Measurements from ENCODE around the gene CCNL1. TPM values are rescaled to one million over a fixed set of nuclear protein-coding genes. Genes with fewer than 3 reads are reported as not detected.

Gene CCNL1
- total and polyA plus RNA-seq, 5 donors from 2014 or later, result 48.7 to 1,080 (median 66.0) TPM

DNA sequence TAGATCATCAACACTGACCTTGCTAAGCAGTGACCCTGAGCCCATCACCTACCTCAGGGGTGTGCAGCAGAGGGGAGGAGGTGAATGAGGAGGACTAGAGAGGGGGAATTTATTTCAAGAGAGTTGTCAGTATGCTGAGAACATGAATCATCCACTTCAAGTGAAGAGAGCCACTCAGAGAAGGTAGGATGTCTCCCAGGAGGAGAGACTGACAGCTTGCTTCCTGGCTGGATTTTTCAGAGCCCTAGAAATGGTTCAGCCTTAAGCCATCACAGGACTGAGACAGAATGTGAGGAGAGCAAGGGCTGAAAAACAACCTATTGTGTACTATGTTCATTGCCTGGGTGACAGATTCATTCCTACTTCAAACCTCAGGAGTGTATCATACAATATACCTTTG is 34.8 kb downstream of the CCNL1 start:
- H3K4me1 Mint-ChIP-seq, result peaks cover 14 to 30% (median 25%) of the 10 kb centered on the region in 4 donors
- H3K36me3 Mint-ChIP-seq, result no peaks in the 10 kb centered on the region
- Histone ChIP-seq H3K27me3 (ENCODE audit: control insufficient read depth, insufficient read depth, low read length) (no peaks in the 10 kb centered on the region), H3K36me3 (ENCODE audit: control insufficient read depth, insufficient read depth, low read length) (no peaks in the 10 kb centered on the region), H3K27ac (ENCODE audit: insufficient read depth, low read length, poor library complexity, severe bottlenecking) (no peak overlapping the region), H3K4me3 (ENCODE audit: low read depth, low read length) (no peak overlapping the region), H3K9me3 (ENCODE audit: control insufficient read depth in 2 of 2, low read length in 2 of 2) (no peaks in the 10 kb centered on the region), H3K4me1 (ENCODE audit: control insufficient read depth, insufficient read depth, low read length, poor library complexity, severe bottlenecking) (peaks cover 24% of the 10 kb centered on the region)
- DNase-seq, result no peak
- H3K27me3 Mint-ChIP-seq, result no peaks in the 10 kb centered on the region
- H3K4me3 Mint-ChIP-seq, result no peak overlapping the region
- peaks cover 0 to 1% (median 0%) of the 10 kb centered on the region in 7 donors for H3K9me3 Mint-ChIP-seq
- ATAC-seq (ENCODE audit: low read depth in 2 of 2), result no peak
- peak overlapping the region in 1 of 3 donors; percentile 86 for H3K27ac Mint-ChIP-seq

DNA sequence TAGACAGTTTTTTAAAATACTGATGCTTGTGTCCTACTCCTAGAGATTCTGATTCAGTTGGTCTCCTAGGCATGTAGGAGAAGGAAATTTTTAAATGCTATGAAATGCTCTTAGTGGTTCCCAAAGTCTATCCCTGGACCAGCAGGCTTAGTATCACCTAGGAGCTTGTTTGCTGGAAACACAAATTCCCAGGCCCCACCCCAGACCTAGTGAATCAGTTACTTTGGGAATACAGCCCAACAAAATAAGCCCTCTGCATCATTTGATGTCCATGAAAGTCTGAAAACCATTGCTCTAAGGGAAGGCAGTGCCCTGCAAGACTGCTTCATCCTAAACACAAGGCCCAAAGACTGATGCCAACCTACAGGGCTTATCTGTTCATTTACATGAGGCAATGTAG is 36.3 kb downstream of the CCNL1 start:
- H3K4me1 Mint-ChIP-seq, result peaks cover 5 to 22% (median 14%) of the 10 kb centered on the region in 4 donors
- no peak overlapping the region for H3K4me3 Mint-ChIP-seq
- no peaks in the 10 kb centered on the region for H3K36me3 ChIP-seq (ENCODE audit: control insufficient read depth, insufficient read depth, low read length)
- no peak overlapping the region for H3K4me3 ChIP-seq (ENCODE audit: low read depth, low read length)
- no peak overlapping the region for H3K27ac ChIP-seq (ENCODE audit: insufficient read depth, low read length, poor library complexity, severe bottlenecking)
- H3K9me3 Mint-ChIP-seq, result peaks cover 0 to 1% (median 0%) of the 10 kb centered on the region in 7 donors
- H3K4me1 ChIP-seq (ENCODE audit: control insufficient read depth, insufficient read depth, low read length, poor library complexity, severe bottlenecking), result peaks cover 17% of the 10 kb centered on the region
- H3K27ac Mint-ChIP-seq, result no peak overlapping the region
- DNase-seq (no peak), ATAC-seq (ENCODE audit: low read depth in 2 of 2) (no peak)
- no peaks in the 10 kb centered on the region for H3K27me3 Mint-ChIP-seq
- no peaks in the 10 kb centered on the region for H3K9me3 ChIP-seq (ENCODE audit: control insufficient read depth in 2 of 2, low read length in 2 of 2)
- H3K36me3 Mint-ChIP-seq, result no peaks in the 10 kb centered on the region
- no peaks in the 10 kb centered on the region for H3K27me3 ChIP-seq (ENCODE audit: control insufficient read depth, insufficient read depth, low read length)

DNA sequence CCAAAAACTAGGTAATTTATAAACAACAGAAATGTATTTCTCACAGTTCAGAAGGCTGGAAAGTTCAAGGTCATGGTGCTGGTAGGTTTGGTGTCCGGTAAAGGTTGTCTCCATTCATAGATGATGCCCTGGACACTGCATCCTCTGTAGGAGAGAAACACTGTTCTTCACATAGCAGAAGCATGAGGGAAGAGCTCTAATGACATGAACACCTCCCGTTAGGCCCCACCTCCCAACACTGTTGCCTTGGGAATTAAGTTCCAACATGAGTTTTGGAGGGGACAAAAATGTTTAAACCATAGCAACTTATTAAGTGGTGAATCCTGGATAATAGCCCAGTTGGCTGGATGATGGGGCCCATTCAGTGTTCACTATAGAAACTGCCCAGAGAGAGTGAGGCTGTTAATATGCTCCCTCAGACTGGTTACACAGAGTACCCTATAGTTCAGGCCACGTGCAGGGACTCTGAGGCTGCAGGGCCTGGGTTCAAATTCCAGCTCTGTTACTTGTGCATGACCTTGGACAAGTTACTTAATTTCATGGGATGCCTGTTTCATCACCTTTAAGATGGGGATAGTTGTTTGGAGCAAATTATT is 37.0 kb downstream of the CCNL1 start:
- ATAC-seq (ENCODE audit: low read depth in 2 of 2) (no peak), DNase-seq (no peak)
- Mint-ChIP-seq H3K9me3 (peaks cover 0 to 1% (median 0%) of the 10 kb centered on the region in 7 donors), H3K4me1 (peaks cover 5 to 15% (median 9%) of the 10 kb centered on the region in 4 donors), H3K36me3 (no peaks in the 10 kb centered on the region), H3K27ac (no peak overlapping the region), H3K4me3 (no peak overlapping the region), H3K27me3 (no peaks in the 10 kb centered on the region)
- no peak overlapping the region for H3K27ac ChIP-seq (ENCODE audit: insufficient read depth, low read length, poor library complexity, severe bottlenecking)
- H3K36me3 ChIP-seq (ENCODE audit: control insufficient read depth, insufficient read depth, low read length), result no peaks in the 10 kb centered on the region
- no peaks in the 10 kb centered on the region for H3K27me3 ChIP-seq (ENCODE audit: control insufficient read depth, insufficient read depth, low read length)
- H3K4me1 ChIP-seq (ENCODE audit: control insufficient read depth, insufficient read depth, low read length, poor library complexity, severe bottlenecking), result peaks cover 10% of the 10 kb centered on the region
- H3K4me3 ChIP-seq (ENCODE audit: low read depth, low read length), result no peak overlapping the region
- no peaks in the 10 kb centered on the region for H3K9me3 ChIP-seq (ENCODE audit: control insufficient read depth in 2 of 2, low read length in 2 of 2)

DNA sequence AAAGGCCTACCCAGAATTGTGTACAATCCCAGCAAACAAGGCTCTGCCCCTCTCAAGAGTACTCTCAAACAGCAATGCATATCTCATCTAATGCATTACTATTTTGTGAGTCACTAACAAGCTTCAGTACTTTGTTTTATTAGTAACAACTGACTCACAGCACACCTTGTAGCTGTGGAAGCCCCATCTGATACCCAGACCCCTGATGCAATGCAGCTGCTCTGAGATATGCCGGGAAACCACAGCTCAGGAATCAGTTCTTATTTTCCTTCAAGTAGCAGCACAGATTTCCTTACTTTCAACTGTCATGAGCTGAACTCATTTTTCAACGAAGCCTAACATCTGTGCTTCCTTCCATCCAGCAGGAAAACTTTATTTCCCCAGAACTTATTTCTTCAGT is 37.8 kb downstream of the CCNL1 start:
- Mint-ChIP-seq H3K36me3 (no peaks in the 10 kb centered on the region), H3K27me3 (no peaks in the 10 kb centered on the region), H3K4me3 (no peak overlapping the region), H3K27ac (no peak overlapping the region), H3K4me1 (peaks cover 0 to 11% (median 5%) of the 10 kb centered on the region in 4 donors), H3K9me3 (peaks cover 0 to 1% (median 0%) of the 10 kb centered on the region in 7 donors)
- DNase-seq, result no peak
- Histone ChIP-seq H3K36me3 (ENCODE audit: control insufficient read depth, insufficient read depth, low read length) (no peaks in the 10 kb centered on the region), H3K27me3 (ENCODE audit: control insufficient read depth, insufficient read depth, low read length) (peaks cover 4% of the 10 kb centered on the region), H3K4me1 (ENCODE audit: control insufficient read depth, insufficient read depth, low read length, poor library complexity, severe bottlenecking) (peaks cover 8% of the 10 kb centered on the region), H3K27ac (ENCODE audit: insufficient read depth, low read length, poor library complexity, severe bottlenecking) (no peak overlapping the region), H3K9me3 (ENCODE audit: control insufficient read depth in 2 of 2, low read length in 2 of 2) (no peaks in the 10 kb centered on the region), H3K4me3 (ENCODE audit: low read depth, low read length) (no peak overlapping the region)
- no peak for ATAC-seq (ENCODE audit: low read depth in 2 of 2)

DNA sequence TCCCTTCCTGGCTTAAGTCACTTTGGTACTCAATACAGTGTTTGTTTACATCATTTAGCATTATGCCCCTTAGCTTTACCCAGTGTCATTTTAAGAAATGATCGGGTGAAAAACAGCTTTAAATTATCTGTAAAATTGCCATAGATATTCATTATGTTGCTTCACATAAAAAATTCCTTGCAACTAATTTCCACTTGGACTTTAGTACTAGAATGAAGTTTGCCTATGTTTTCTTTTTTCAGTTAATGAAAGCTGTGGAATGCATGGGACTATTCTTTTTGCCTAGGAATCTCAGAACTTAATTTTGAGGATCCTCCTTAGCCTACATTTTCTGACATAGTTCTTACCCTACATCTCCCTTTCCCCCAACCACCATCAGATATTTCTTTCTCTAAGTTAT is 38.4 kb downstream of the CCNL1 start:
- Mint-ChIP-seq H3K4me3 (no peak overlapping the region), H3K36me3 (no peaks in the 10 kb centered on the region), H3K27ac (no peak overlapping the region), H3K4me1 (peaks cover 0 to 10% (median 5%) of the 10 kb centered on the region in 4 donors), H3K9me3 (no peaks in the 10 kb centered on the region), H3K27me3 (no peaks in the 10 kb centered on the region)
- no peaks in the 10 kb centered on the region for H3K36me3 ChIP-seq (ENCODE audit: control insufficient read depth, insufficient read depth, low read length)
- H3K4me1 ChIP-seq (ENCODE audit: control insufficient read depth, insufficient read depth, low read length, poor library complexity, severe bottlenecking), result peaks cover 8% of the 10 kb centered on the region
- no peaks in the 10 kb centered on the region for H3K9me3 ChIP-seq (ENCODE audit: control insufficient read depth in 2 of 2, low read length in 2 of 2)
- DNase-seq (no peak), ATAC-seq (ENCODE audit: low read depth in 2 of 2) (no peak)
- H3K27me3 ChIP-seq (ENCODE audit: control insufficient read depth, insufficient read depth, low read length), result peaks cover 4% of the 10 kb centered on the region
- H3K27ac ChIP-seq (ENCODE audit: insufficient read depth, low read length, poor library complexity, severe bottlenecking), result no peak overlapping the region
- no peak overlapping the region for H3K4me3 ChIP-seq (ENCODE audit: low read depth, low read length)

DNA sequence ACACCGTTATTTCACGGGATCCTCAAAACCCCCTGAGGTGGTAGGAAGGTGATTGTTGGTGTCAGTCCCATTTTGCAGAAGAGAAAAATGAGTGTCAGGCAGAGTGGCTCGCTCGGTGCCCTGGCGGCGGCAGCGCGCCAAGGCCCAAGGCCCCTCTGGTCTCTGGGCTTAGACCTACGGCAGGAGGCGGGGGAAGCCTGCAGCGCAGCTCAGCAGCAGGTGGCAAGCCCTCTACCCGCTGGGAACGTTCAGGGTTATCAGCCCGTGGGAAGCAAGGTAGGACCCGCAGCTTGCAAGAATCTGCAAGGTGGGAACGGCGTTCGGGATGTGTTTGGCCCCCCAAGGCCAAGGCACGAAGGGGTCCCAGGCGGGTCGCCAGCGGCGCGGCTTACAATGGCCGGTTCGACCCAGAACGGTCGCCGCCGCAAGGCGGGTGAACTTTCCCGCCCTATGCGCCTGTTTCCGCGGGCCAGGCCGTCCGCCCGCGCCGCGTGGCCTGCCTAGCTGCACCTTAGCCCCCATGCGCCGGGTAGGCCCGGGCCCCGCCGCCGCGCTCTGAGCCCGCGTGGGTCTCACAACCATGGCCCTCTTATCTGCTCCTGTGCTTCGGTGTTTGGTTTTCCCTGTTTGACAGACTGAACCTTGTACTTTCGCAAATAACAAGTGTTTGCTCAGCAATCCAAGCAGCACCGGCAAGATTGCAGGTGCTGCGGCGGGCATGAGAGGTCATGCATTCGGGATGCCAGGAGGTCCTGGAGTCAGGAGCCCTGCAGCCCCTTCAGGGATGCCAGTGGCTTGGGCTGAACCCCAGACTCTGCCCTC is 39.7 kb downstream of the CCNL1 start:
- peak overlapping the region in 1 of 3 donors; percentile 3 for H3K27ac Mint-ChIP-seq
- ATAC-seq (ENCODE audit: low read depth in 2 of 2), result no peak
- Histone ChIP-seq H3K27me3 (ENCODE audit: control insufficient read depth, insufficient read depth, low read length) (peaks cover 4% of the 10 kb centered on the region), H3K9me3 (ENCODE audit: control insufficient read depth in 2 of 2, low read length in 2 of 2) (no peaks in the 10 kb centered on the region), H3K27ac (ENCODE audit: insufficient read depth, low read length, poor library complexity, severe bottlenecking) (no peak overlapping the region), H3K36me3 (ENCODE audit: control insufficient read depth, insufficient read depth, low read length) (no peaks in the 10 kb centered on the region), H3K4me1 (ENCODE audit: control insufficient read depth, insufficient read depth, low read length, poor library complexity, severe bottlenecking) (peaks cover 8% of the 10 kb centered on the region), H3K4me3 (ENCODE audit: low read depth, low read length) (no peak overlapping the region)
- H3K4me1 Mint-ChIP-seq, result peaks cover 0 to 6% (median 3%) of the 10 kb centered on the region in 4 donors
- no peaks in the 10 kb centered on the region for H3K36me3 Mint-ChIP-seq
- H3K9me3 Mint-ChIP-seq, result no peaks in the 10 kb centered on the region
- DNase-seq, result no peak
- H3K4me3 Mint-ChIP-seq, result no peak overlapping the region
- H3K27me3 Mint-ChIP-seq, result no peaks in the 10 kb centered on the region

DNA sequence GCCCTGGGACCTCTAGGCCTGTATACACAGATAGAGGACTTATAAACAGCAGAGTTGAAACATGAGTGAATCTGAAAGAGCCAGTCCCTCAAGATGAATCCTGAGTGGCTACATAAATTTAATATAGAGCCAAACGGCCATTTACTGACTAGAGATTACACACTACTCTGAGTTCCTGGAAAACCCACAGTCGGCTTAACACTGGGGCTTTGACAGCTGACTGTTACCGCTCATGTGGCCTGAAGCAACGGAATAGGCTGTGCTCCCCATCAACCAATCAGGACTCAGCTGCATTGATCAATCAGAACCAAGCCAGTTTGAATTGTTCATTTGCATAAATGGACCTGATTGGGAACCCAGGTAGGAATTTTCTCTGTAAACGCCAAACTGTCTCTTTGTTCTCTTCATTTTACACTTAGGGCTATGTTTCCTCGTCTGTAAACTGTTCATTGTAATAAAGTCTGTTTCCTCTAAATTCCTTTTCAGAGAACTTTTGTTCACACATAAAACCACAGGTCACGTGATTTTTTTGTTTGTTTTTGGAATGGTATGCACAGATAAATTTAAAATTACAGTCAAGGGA is 40.5 kb downstream of the CCNL1 start:
- ATAC-seq (ENCODE audit: low read depth in 2 of 2), result peak; percentile 74 to 79
- Mint-ChIP-seq H3K27me3 (no peaks in the 10 kb centered on the region), H3K36me3 (no peaks in the 10 kb centered on the region), H3K27ac (peak overlapping the region in 2 of 3 donors; percentile 3 to 26), H3K4me1 (peaks cover 0 to 6% (median 3%) of the 10 kb centered on the region in 4 donors), H3K4me3 (no peak overlapping the region), H3K9me3 (no peaks in the 10 kb centered on the region)
- H3K4me1 ChIP-seq (ENCODE audit: control insufficient read depth, insufficient read depth, low read length, poor library complexity, severe bottlenecking), result peaks cover 8% of the 10 kb centered on the region
- no peak overlapping the region for H3K4me3 ChIP-seq (ENCODE audit: low read depth, low read length)
- peaks cover 4% of the 10 kb centered on the region for H3K27me3 ChIP-seq (ENCODE audit: control insufficient read depth, insufficient read depth, low read length)
- peak in 1 of 3 donors; percentile 88 for DNase-seq
- H3K9me3 ChIP-seq (ENCODE audit: control insufficient read depth in 2 of 2, low read length in 2 of 2), result no peaks in the 10 kb centered on the region
- no peak overlapping the region for H3K27ac ChIP-seq (ENCODE audit: insufficient read depth, low read length, poor library complexity, severe bottlenecking)
- H3K36me3 ChIP-seq (ENCODE audit: control insufficient read depth, insufficient read depth, low read length), result no peaks in the 10 kb centered on the region
